Caco-2 (cell line): ENCODE data around the gene AMH. TPM values are rescaled to one million over a fixed set of nuclear protein-coding genes. Genes with fewer than 3 reads are reported as not detected.

ENCODE experiments used
- BruUV-seq: library from RNA; stranded (reverse); fragments of 400-500 nt; replicated peaks from 2 replicates; lab custom pipeline; 2021; lab: Mats Ljungman, UMichigan
- CTCF ChIA-PET: fragments of 300-600 bp; sonication (Branson Sonifier 250); formaldehyde crosslinking; loops from one replicate; lab custom pipeline; 2022; ENCODE audit warnings: antibody characterized with exemption; lab: Charles Lee
- POLR2A ChIA-PET: fragments of 300-600 bp; sonication (Branson Sonifier 250); formaldehyde crosslinking; loops from one replicate; lab custom pipeline; 2022; ENCODE audit warnings: antibody characterized with exemption; lab: Charles Lee
- DNase-seq, 2 experiments: peaks; one replicate each; pipeline versions ENCODE4 v3.0.0 to v3.0.0-alpha.2; 2020 to 2022
- H3K27me3 ChIP-seq: replicated peaks from 2 replicates; pipeline ENCODE4 v1.6.0; 2011; ENCODE audit warnings: low read length; ENCODE audit not compliant: control insufficient read depth, insufficient read depth
- H3K36me3 ChIP-seq: 2 replicates; pipeline ENCODE4 v1.5.1; 2011; ENCODE audit warnings: low read length; ENCODE audit not compliant: control insufficient read depth, insufficient read depth
- H3K4me1 ChIP-seq: fragments of 250-450 bp; sonication (Bioruptor Pico); 2 replicates; pipeline ENCODE4 v1.5.1; 2020; ENCODE audit warnings: mild to moderate bottlenecking
- H3K4me3 ChIP-seq: 2 replicates; pipeline ENCODE4 v1.5.1; 2011; ENCODE audit warnings: low read depth, mild to moderate bottlenecking, control low read depth, low read length
- H3K9me3 ChIP-seq: fragments of 250-450 bp; sonication (Bioruptor Pico); 2 replicates; pipeline ENCODE4 v1.5.1; 2020; ENCODE audit warnings: mild to moderate bottlenecking, moderate library complexity
- H3K27ac Mint-ChIP-seq: one replicate; pipeline ENCODE4 v1.8.0; 2022; ENCODE audit warnings: mixed read lengths; ENCODE audit not compliant: unreplicated experiment
- H3K27me3 Mint-ChIP-seq: one replicate; pipeline ENCODE4 v1.8.0; 2022; ENCODE audit warnings: mixed read lengths; ENCODE audit not compliant: insufficient read depth, unreplicated experiment
- H3K36me3 Mint-ChIP-seq: one replicate; pipeline ENCODE4 v1.8.0; 2022; ENCODE audit warnings: mild to moderate bottlenecking, mixed read lengths; ENCODE audit not compliant: insufficient read depth, unreplicated experiment
- H3K4me1 Mint-ChIP-seq: one replicate; pipeline ENCODE4 v1.8.0; 2022; ENCODE audit warnings: low read depth, mixed read lengths; ENCODE audit not compliant: unreplicated experiment
- H3K4me3 Mint-ChIP-seq: one replicate; pipeline ENCODE4 v1.8.0; 2022; ENCODE audit warnings: mild to moderate bottlenecking, moderate library complexity, mixed read lengths; ENCODE audit not compliant: unreplicated experiment
- H3K9me3 Mint-ChIP-seq: one replicate; pipeline ENCODE4 v1.8.0; 2022; ENCODE audit warnings: mixed read lengths; ENCODE audit not compliant: unreplicated experiment
- CTCF ChIP-seq, 2 experiments: fragments of 200-600 bp in 1 of 2; IDR thresholded peaks; 1 replicate in 1 of 2; 2 replicates in 1 of 2; pipeline versions ENCODE4 v1.5.1 to v1.8.0; 2011 to 2022; ENCODE audit warnings: antibody characterized with exemption in 1 of 2, control low read depth in 1 of 2, inconsistent platforms in 1 of 2, low read depth in 1 of 2, low read length in 1 of 2, mild to moderate bottlenecking in 1 of 2, moderate library complexity in 1 of 2; ENCODE audit not compliant: insufficient read depth in 1 of 2, severe bottlenecking in 1 of 2, unreplicated experiment in 1 of 2
- intact Hi-C: fragments of 100-400 bp; cut with micrococcal nuclease; formaldehyde crosslinking; loops from one replicate; pipeline ENCODE4 v1.10.0; 2022; ENCODE audit not compliant: unreplicated experiment
- total RNA-seq: library from RNA; stranded (reverse); gene quantifications from 2 replicates; pipeline ENCODE4 v1.2.3, GENCODE V29; 2022

AMH gene
- total RNA-seq, 1 experiment from 2014 or later = 19.4 TPM

- no peaks in the 10 kb centered on the region for H3K27me3 Mint-ChIP-seq
- CTCF ChIA-PET = no interaction called here
- peaks cover 7% of the 10 kb centered on the region for H3K4me1 ChIP-seq
- no peaks in the 10 kb centered on the region for H3K9me3 ChIP-seq
- H3K4me1 Mint-ChIP-seq = peaks cover 6% of the 10 kb centered on the region
- no peak overlapping the region for H3K27ac Mint-ChIP-seq
- H3K4me3 ChIP-seq = no peak overlapping the region
- BruUV-seq = no TSS peak
- POLR2A ChIA-PET = no interaction called here
- no peak for TF ChIP-seq CTCF (IDR thresholded peaks at IDR 0.05; ENCODE audit: insufficient read depth in 1 of 2, low read depth in 1 of 2, low read length in 1 of 2, severe bottlenecking in 1 of 2, unreplicated experiment in 1 of 2)
- no peaks in the 10 kb centered on the region for H3K9me3 Mint-ChIP-seq
- peaks cover 86% of the 10 kb centered on the region for H3K36me3 Mint-ChIP-seq
- intact Hi-C loops = no loop called here
- no peaks in the 10 kb centered on the region for H3K27me3 ChIP-seq
- no peak overlapping the region for H3K4me3 Mint-ChIP-seq
- DNase-seq = no peak
- H3K36me3 ChIP-seq = peaks cover 2% of the 10 kb centered on the region
Measured at GRCh38 chr19:2246801-2247361, 2.2 kb upstream of the AMH start.

- no peak overlapping the region for H3K4me3 Mint-ChIP-seq
- no peak for DNase-seq
- Histone ChIP-seq H3K36me3 (peaks cover 2% of the 10 kb centered on the region), H3K4me3 (no peak overlapping the region), H3K27me3 (no peaks in the 10 kb centered on the region), H3K4me1 (no peaks in the 10 kb centered on the region), H3K9me3 (no peaks in the 10 kb centered on the region)
- no peaks in the 10 kb centered on the region for H3K9me3 Mint-ChIP-seq
- peaks cover 2% of the 10 kb centered on the region for H3K4me1 Mint-ChIP-seq
- H3K27ac Mint-ChIP-seq = no peak overlapping the region
- H3K36me3 Mint-ChIP-seq = peaks cover 82% of the 10 kb centered on the region
- ChIA-PET CTCF (no interaction called here), POLR2A (no interaction called here)
- H3K27me3 Mint-ChIP-seq = no peaks in the 10 kb centered on the region
- intact Hi-C loops = no loop called here
- no TSS peak for BruUV-seq
- no peak for TF ChIP-seq CTCF (IDR thresholded peaks at IDR 0.05; ENCODE audit: insufficient read depth in 1 of 2, low read depth in 1 of 2, low read length in 1 of 2, severe bottlenecking in 1 of 2, unreplicated experiment in 1 of 2)
Measured at GRCh38 chr19:2247433-2248101, 1.6 kb upstream of the AMH start.

- TSS peak; percentile 85 for BruUV-seq
- no peaks in the 10 kb centered on the region for H3K9me3 ChIP-seq
- H3K27me3 Mint-ChIP-seq = no peaks in the 10 kb centered on the region
- H3K4me3 ChIP-seq = no peak overlapping the region
- H3K27ac Mint-ChIP-seq = no peak overlapping the region
- peaks cover 82% of the 10 kb centered on the region for H3K36me3 Mint-ChIP-seq
- ChIA-PET POLR2A (no interaction called here), CTCF (no interaction called here)
- H3K36me3 ChIP-seq = peaks cover 2% of the 10 kb centered on the region
- H3K4me1 Mint-ChIP-seq = no peaks in the 10 kb centered on the region
- intact Hi-C loops = no loop called here
- no peak for TF ChIP-seq CTCF (IDR thresholded peaks at IDR 0.05; ENCODE audit: insufficient read depth in 1 of 2, low read depth in 1 of 2, low read length in 1 of 2, severe bottlenecking in 1 of 2, unreplicated experiment in 1 of 2)
- H3K4me3 Mint-ChIP-seq = no peak overlapping the region
- no peaks in the 10 kb centered on the region for H3K4me1 ChIP-seq
- DNase-seq = no peak
- H3K27me3 ChIP-seq = no peaks in the 10 kb centered on the region
- H3K9me3 Mint-ChIP-seq = no peaks in the 10 kb centered on the region
Measured at GRCh38 chr19:2248136-2249009, 750 bp upstream of the AMH start.
